GM18499 (cell line): ENCODE measurements around the gene GAS6.
"Not testable (repeated sequence)": the region's sequence is repeated elsewhere in the genome, so short reads cannot be mapped to it uniquely, and the experiment has no call there.

Experiments
- ATAC-seq: cut with Tn5 transposase; IDR thresholded peaks from one replicate; pipeline ENCODE4 v1.9.1; 2021; ENCODE audit warnings: moderate number of reproducible peaks; ENCODE audit not compliant: insufficient read depth, unreplicated experiment

GAS6 gene

DNA sequence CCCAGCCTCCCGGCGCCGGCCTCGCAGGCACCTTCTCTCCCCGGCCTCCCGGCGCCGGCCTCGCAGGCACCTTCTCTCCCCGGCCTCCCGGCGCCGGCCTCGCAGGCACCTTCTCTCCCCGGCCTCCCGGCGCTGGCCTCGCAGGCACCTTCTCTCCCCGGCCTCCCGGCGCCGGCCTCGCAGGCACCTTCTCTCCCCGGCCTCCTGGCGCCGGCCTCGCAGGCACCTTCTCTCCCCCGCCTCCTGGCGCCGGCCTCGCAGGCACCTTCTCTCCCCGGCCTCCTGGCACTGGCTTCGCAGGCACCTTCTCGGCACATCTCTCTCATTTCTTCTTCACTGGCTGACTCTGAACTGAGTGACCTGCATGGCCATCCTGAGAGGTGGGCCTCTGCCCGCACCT is 37.4 kb downstream of the GAS6 start:
- not testable (repeated sequence) for ATAC-seq

DNA sequence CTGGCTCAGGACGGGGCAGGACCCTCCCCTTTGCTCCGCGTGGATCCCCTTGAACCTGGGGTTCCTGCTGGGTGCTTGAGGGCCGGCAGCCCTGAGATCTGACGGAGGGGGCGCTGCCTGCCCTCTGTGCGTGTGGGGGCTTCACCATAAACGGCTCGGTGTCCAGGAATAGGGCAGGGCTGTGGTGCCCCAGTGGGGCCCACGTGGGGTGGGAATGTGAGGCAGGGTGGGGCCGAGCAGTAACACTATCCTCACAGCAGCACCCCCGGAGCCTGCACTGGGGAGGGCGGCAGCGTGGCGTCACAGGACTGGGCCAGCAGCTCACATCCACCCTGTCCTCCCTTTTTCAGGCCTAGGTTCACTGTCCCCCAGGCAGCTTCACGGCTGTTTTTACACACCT is 38.0 kb downstream of the GAS6 start:
- no peak for ATAC-seq

DNA sequence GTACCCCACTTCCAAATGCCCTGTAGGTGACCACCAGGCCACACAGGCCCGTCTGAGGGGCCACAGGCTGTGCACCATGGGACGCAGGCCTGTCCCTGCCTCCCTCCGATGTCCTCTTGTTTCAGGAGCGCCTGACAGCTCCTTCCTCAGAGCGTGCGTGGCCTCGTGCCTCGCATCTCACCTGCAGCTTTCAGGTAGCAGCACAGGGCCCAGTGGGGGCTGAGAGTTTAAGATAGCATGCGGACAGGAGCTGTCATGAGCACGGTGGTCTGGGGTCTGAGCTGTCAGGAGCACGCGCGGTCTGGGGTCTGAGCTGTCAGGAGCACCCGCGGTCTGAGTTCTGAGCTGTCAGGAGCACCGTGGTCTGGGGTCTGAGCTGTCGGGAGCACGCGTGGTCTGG is 40.1 kb downstream of the GAS6 start:
- ATAC-seq, result no peak

DNA sequence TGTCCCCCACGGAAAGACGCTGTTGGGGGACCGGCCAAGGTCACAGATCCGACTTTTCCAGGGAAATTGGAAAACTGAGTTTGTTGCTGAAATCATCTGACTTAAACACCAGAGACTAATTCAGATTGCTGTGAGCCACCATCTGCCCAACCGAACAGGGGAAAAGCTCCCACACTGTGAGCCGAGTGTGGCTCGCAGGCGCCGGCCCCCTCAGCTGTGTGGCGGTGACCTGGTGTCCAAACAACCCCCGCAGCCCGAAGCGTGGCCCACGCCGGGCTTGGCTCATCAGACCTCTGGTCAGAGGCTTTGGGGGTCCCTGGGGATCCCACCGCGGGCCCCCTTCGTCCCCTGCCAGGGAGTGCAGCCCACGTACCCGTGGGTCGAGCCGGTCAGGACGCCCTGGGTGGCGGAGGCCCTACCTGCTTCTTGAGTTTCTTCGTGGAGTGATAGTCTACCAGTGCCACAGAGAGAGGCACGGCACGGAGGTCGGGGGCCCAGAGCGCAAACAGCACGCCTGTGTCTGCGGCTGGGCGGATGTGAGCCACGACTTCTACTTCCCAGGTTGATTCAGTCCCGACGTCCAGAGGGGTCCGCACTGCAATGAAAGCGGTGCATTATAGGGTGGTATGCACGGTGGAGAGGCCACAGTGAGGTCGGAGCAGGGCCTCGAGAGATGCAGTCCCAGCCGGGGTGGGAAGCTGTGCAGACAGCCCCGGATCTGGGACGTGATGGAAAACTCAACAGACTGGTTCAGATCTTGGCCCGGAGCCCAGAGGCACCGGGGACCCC is 40.7 kb downstream of the GAS6 start:
- ATAC-seq, result no peak

DNA sequence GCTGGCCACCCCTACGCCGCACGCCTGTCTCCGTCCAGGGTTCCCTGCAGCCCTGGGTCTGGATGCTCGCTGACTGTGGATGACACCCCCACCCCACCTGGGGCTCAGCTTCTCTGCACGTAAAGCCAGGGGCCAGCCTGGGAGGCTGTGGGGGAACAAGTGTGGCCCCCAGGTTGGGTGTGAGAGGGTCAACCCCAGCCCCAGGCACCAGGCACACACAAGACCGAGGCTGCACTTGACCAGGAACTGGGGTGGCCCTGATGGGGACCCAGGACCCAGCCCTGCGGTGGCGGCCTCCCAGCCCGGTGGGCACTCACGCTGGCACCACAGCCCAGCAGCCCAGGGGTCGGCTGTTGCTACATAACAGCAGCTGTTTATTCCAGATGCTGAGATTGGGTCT is 41.6 kb downstream of the GAS6 start:
- ATAC-seq, result no peak

DNA sequence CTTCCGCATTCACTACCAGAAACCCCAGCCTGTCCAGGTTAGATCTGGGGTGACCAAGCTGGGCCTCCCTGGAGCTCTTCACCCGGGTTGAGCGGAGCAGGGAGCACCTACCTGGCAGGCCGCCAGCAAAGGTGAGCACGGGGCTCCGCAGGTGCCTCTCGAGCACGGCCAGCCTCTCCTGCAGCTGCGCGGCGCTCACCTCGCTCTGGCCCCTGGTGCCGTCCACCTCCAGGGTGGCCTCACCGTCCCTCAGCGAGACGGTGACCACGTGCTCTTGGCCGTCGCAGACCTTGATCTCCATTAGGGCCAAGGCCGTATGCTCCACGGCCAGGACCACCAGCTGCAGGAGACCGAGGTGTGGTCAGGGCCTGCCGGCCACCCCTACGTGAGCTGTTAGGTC is 42.0 kb downstream of the GAS6 start:
- no peak for ATAC-seq

DNA sequence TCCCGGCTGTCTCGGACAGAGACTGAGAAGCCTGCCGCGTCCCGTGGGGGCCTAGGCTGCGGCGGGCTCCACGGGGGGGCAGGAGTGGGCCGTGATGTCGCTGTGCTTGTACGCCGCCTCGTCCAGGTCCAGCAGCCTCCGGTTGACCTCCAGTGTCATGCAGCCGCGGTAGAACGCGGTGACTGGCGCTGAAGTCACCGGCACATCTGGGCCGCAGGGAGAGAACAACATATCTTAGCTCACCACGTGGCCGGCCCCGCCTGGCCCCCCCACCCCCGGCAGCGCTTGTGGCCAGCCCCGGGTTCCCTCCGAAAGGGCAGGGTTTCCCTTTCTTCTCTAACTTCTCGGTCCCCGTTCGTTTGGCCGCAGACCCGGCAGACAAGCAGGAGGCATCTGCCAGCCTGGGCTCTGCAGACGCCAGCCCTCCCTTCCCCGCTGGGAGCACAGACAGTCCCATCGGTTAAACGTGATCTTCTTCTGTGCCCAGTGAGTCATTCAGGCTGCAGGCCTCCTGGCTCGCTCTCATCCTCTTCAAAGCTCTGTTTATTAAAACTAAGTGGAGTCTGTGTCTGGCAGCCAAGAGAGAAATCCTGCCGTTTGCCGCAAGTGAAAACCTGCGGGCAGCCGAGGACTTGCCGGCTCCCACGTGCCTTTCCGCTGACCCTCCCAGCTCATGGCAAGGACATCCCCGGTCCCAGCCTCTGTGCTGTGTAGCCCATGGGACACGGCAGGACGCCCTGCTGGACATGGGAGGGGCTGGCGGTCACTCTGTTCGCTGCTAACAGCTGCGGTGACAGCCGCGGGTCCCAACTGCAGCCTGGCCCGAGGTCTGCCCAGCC is 42.8 kb downstream of the GAS6 start:
- no peak for ATAC-seq

DNA sequence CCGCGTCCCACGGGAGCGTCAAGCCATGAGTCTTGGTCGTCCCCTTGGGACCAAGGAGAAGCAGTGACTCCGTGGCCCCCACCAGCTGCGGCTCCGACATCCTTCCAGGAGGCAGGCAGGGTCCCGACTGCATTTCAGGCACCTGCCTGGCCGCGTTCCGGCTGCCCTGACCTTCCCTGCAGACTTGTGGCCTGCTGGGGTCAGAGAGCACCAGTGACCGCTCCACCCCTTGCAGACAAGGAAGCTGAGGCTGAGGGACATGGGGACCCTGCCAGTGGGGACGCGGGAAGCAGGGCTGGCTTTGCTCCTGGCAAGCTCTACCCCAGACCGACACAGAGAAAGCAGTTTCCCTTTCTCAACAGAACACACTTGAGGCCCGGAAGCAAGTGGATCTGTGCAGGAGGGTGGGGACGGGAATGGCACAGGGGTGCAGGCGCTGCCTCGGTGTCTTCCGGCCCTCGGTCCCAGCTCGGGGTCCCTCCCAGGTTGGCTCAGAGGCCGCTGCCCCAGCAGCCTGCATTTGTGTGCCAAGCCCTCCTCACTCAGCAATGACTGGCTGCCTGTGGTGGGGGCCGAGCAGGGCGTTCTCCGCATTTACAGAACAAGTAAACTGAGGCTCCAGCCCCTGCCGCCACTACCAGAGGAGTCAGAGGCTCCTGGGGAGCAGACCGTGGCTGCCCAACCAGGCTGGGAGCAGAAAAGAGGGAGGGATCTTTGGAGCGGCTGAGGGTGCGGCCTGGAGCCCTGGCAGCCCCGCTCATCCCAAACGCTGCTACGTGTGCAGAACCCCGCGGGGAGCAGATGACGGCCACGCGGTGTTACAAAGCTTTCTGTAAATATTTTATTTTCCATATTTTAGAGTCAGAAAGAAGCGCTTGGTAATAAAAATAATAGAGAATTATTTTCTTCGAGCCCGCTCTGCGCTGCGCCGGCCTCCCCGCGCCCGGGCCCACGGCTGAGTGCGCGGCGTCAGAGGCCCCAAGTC is 43.9 kb downstream of the GAS6 start:
- no peak for ATAC-seq

DNA sequence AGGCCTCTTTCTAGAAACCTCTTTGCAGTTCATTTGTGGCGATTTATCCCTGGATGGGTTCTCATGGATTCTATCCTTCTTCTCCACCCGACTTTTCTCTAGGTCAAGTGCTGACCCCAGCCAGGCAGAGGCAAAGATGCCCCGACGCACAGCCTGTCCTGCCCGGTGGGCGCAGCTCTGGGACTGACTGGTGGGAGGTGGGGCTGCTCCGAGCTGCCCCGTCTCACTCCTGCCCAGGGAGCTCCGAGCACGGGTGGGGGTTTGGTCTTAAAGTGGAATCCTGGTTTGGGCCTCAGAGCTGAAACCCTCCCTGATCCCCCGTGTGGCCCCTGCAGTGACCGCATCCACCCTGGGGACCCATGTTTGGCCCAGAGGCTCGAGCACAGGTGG is 44.5 kb downstream of the GAS6 start:
- no peak for ATAC-seq

DNA sequence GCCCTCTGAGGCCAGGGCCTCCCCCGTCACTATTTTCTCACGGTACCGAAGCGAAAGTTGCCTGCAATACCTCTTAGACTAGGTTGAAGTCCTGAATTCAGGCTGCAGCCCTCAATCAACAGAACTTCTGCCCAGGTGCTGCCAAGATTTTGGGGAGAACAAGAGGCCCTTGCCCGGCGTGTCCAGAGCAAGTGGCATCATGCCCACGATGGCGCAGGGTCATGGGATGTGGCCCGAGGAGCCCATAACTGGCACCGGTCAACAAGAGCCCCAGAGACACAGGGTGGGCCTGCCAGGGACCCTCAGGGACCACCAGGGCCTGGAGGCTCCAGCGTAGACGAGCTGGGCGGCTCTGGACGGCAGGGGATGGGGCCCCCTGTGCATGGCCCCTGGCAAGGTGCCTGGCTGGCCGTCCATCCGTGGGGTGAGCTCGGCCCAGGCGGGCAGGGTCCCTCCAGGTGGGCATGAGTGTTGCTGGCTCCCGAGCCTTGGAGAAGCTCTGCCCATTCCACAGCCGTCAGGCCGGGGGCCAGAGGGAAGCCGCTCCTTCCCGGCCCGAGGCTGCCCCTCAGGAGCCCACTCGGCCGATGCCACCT is 45.1 kb downstream of the GAS6 start:
- ATAC-seq, result no peak

DNA sequence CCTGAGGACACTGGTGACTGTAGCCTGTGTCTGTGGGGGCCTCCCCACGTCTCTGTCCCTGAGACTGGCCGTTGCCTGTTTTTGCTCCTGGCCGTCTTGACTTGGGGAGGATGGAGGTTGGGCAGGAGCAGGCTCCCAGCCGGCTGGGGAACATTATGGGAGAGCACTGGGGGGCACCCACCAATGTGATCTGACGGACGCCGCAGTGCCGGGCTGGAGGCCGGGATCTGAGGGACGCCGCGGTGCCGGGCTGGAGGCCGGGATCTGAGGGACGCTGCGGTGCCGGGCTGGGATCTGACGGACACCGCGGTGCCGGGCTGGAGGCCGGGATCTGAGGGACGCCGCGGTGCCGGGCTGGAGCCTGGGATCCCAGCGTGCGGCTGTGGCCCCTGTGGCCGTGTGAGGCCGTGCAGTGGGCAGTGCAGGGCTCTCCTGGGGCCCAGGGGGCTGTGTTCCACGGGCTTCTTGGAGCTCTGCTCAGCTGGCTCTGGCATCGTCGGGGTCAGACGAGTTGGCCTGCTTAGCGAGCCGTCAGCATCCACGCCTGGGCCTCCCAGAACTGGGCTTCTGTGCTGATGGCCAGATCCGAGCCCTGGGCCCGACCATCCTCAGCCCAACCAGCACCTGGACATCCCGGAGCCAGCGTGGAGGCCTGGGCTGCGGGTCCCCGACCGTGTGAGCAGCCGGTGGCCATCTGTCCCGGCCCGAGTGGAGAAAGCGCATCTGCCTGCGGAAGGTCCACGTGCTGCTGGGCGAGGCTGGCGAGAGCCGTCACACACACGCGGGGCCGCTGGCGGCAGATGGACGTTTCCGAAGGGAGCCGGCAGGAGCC is 45.8 kb downstream of the GAS6 start:
- ATAC-seq, result no peak

DNA sequence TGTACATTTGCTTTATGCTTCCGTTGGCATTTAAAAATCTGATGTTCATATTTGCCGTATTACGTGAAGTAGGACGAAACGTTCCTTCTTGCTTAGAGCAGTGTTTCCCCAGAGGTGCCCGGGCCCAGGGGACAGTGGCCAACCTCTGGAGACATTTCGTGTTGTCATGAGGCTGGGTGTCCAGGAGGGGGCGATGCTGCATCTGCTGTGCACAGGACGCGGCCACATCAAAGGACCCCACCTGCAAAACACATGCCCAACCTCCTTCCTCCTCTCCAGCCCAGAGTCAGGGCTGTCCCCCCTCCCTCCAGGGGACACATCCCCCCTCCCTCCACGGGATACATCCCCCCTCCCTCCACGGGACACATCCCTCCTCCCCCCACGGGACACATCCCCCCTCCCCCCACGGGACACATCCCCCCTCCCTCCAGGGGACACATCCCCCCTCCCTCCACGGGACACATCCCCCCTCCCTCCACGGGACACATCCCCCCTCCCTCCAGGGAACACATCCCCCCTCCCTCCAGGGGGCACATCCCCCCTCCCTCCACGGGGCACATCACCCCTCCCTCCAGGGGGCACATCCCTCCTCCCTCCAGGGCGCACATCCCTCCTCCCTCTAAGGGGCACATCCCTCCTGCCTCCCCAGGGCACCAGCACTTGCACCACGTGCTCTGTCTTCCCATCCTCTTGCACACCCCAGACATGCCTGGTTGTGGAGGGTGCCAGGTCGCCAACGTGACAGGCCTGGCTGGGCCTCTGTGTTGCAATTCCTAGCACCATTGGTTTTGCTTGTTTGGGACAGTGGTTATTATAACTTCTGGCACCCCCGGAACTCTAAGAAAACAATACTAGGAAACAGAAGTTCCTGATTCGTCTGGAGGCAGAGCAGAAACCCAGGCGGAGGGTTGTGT is 46.7 kb downstream of the GAS6 start:
- ATAC-seq, result no peak

DNA sequence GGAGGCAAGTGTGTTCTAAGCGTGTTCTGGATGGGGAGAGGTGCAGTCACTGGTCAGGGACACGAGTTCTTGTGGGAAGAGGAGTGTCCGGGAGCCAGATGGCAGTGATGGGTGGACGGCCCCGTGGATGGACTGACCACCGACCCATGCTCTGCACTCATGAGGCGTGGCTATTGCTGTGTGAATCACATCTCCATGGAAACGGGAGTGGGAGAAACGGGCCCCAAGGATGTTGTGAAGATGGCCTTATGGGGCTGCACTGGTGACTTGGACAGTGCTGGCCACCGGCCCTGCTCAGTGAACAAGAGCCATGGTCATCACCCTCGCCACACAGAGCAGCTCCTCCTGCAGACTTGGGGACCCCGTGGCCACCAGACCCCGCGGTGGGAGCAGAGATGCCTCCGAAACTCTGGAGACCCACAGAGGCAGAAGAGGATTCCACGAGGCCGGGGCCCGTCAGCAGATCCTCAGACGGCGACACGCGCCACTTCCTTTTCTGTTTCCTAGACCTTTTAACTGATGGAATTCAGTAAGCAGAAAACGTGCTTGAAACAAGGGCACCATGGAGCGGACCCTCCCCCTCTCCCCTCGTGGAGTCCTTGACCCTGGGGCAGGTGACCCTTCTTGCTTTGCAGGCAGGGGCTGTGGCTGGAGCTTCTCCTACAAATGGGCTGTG is 47.5 kb downstream of the GAS6 start:
- no peak for ATAC-seq

DNA sequence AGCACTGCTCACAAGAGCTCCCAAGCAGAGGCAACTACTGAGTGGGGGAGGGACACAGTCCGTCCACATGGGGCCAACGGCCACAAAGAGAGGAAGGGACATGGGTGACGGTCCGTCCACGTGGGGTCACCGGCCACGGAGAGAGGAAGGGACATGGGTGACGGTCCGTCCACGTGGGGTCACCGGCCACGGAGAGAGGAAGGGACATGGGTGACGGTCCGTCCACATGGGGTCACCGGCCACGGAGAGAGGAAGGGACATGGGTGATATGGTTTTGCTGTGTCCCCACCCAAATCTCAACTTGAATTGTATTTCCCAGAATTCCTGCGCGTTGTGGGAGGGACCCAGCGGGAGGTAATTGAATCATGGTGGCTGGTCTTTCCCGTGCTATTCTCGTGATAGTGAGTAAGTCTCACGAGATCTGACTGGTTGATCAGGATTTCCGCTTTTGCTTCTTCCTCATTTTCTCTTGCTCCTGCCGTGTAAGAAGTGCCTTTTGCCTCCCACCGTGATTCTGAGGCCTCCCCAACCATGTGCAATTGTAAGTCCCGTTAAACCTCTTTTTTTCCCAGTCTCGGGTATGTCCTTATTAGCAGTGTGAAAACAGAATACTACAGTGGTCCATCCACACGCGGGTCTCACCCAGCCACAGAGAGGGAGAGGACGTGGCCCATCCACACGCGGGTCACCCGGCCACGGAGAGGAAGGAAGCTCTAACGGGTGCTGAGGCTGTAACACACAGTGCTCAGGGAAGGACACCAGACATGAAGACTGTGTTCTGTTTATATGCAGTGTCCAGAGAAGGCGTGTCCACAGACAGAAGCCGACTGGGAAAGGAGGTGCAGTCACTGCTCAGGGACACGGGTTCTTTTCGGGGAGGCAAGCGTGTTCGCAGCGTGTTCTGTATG is 48.5 kb downstream of the GAS6 start:
- ATAC-seq, result no peak

DNA sequence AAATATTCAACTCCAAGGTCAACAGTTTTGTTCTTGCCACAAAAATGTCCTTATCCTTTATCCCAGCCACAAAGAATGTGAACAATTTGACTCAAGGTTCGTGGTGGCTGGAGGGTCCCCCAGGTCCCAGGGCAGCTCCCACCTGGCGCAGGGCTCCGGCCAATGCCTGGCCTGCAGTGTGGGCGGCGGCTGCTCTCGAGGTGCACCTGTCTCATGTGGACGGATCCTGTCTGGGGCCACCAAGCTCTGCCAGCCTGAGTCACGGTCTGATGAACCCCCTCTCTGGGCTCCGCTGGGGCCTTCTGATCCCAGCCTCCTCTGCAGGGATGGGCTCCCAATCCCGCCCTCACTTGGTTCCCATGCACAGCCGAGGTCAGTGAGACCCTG is 49.4 kb downstream of the GAS6 start:
- ATAC-seq, result no peak

DNA sequence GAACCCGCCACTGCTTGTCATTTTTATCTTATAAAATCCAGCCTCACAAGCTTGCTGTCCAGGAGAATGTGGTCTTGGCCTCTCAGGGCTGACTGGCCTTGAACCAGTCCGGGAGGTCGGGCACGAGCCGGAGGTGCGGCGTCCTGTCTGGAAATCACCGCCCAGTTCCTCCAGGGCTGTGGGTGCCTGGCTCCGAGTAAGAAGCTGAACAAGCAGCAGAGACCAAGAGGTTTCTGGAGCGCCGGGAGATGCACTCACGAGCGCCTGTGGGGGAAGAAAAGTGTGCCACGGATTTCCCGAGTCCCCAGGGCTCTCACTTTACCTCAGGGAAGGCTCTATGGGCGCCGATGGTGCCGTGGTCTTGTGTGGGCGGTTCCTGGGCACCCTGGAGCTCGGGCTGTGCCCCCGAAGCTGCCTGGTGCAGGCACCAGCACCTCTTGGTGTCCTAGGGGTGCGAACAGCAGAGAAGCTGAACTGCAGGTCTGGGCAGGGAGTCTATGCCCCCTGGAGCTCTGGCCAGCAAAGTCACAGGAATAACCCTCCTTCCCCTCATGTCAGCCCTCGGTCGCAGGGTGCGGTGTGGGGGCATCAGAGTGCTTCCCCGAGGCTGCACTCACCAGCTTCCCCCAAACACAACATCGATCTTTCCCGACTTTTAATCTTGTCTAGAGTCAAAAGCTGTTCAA is 50.0 kb downstream of the GAS6 start:
- ATAC-seq, result no peak
